HG02571 (cell line): ENCODE results near the gene CPZ.

Experiments
- ATAC-seq: cut with Tn5 transposase; IDR thresholded peaks from one replicate; pipeline ENCODE4 v1.9.1; 2021; ENCODE audit warnings: mild to moderate bottlenecking, moderate library complexity; ENCODE audit not compliant: unreplicated experiment

The CPZ gene

GRCh38 chr4:8579526-8580320, 12.8 kb upstream of the CPZ start:
- no peak for ATAC-seq

- no peak for ATAC-seq
These were observed 12.1 kb upstream of the CPZ start, which contains the start of gene GPR78 for GRCh38 chr4:8580321-8581093. Gene GPR78 (plus strand): TSS chr4:8580392. CDS start chr4:8580983, 591 bp downstream.

- no peak for ATAC-seq
These were observed 11.3 kb upstream of the CPZ start for GRCh38 chr4:8581094-8581861.

- ATAC-seq: no peak
These were observed 10.5 kb upstream of the CPZ start for GRCh38 chr4:8582016-8582415.

GRCh38 chr4:8582436-8582835, 10.1 kb upstream of the CPZ start:
- ATAC-seq: no peak

- ATAC-seq: no peak
These were observed 9.5 kb upstream of the CPZ start for GRCh38 chr4:8582941-8583654.

- ATAC-seq: no peak
These were observed 8.9 kb upstream of the CPZ start for GRCh38 chr4:8583655-8584025.

GRCh38 chr4:8585186-8585585, 7.4 kb upstream of the CPZ start:
- ATAC-seq: no peak

GRCh38 chr4:8585721-8586212, 6.8 kb upstream of the CPZ start:
- ATAC-seq: no peak

- no peak for ATAC-seq
These were observed 6.3 kb upstream of the CPZ start for GRCh38 chr4:8586246-8586645.

GRCh38 chr4:8586671-8587468, 5.7 kb upstream of the CPZ start:
- ATAC-seq: no peak

- no peak for ATAC-seq
These were observed 4.9 kb upstream of the CPZ start for GRCh38 chr4:8587469-8588195.

- ATAC-seq: no peak
These were observed 4.4 kb upstream of the CPZ start for GRCh38 chr4:8588196-8588470.

GRCh38 chr4:8589336-8589735, 3.2 kb upstream of the CPZ start:
- ATAC-seq: no peak

- no peak for ATAC-seq
These were observed 2.6 kb upstream of the CPZ start for GRCh38 chr4:8589823-8590545.

GRCh38 chr4:8590546-8590880, 2.1 kb upstream of the CPZ start:
- no peak for ATAC-seq

- ATAC-seq: no peak
These were observed 1.5 kb upstream of the CPZ start for GRCh38 chr4:8591114-8591513.

- ATAC-seq: no peak
These were observed 769 bp upstream of the CPZ start for GRCh38 chr4:8591626-8592365.
